HCT116 (cell line): ENCODE results near the gene RAD9A. TPM values are rescaled to one million over a fixed set of nuclear protein-coding genes. Genes with fewer than 3 reads are reported as not detected.

ENCODE experiments used
- ATAC-seq: fragments of 200-7000 bp; cut with Tn5 transposase; 2 replicates; pipeline ENCODE4 v1.9.1; 2020; ENCODE audit warnings: mild to moderate bottlenecking, moderate library complexity
- BruUV-seq: library from RNA; stranded (reverse); fragments of 400-500 nt; replicated peaks from 2 replicates; lab custom pipeline; 2021; lab: Mats Ljungman, UMichigan
- CTCF ChIA-PET: fragments of 300-600 bp; sonication (Branson Sonifier 250); formaldehyde crosslinking; loops from one replicate; lab custom pipeline; 2021; ENCODE audit warnings: antibody characterized with exemption; lab: Charles Lee
- POLR2A ChIA-PET: fragments of 300-600, 350-600 bp; sonication (Branson Sonifier 250); formaldehyde crosslinking; loops from one replicate; lab custom pipeline; 2021; ENCODE audit warnings: antibody characterized with exemption; lab: Charles Lee
- RAD21 ChIA-PET, 2 experiments: fragments of 300-600 bp; sonication (Branson Sonifier 250); formaldehyde crosslinking; loops; one replicate each; lab custom pipeline; 2023; ENCODE audit warnings: low total read pairs in 2 of 2; ENCODE audit not compliant: uncharacterized antibody in 2 of 2, unreplicated experiment in 2 of 2, low non-redundant PET in 1 of 2; lab: Charles Lee
- DNase-seq: peaks from one replicate; pipeline ENCODE4 v3.0.0-alpha.2; 2010; ENCODE audit warnings: low read depth, low spot score
- H2AFZ ChIP-seq: fragments of 200-600 bp; shearing (Covaris generic), sonication (generic); 2 replicates; pipeline ENCODE4 v1.6.1; 2017; ENCODE audit warnings: low read depth, mixed run types, mixed read lengths, antibody characterized with exemption, low read length; ENCODE audit not compliant: poor library complexity, severe bottlenecking
- H3K27ac ChIP-seq: 2 replicates; pipeline ENCODE4 v1.5.1; 2012; ENCODE audit warnings: low read depth, low read length
- H3K27me3 ChIP-seq: fragments of 200-600 bp; sonication (generic); 2 replicates; pipeline ENCODE4 v1.6.1; 2016; ENCODE audit warnings: mixed run types, low read length, mixed read lengths; ENCODE audit not compliant: insufficient read depth
- H3K36me3 ChIP-seq, 2 experiments: fragments of 200-500 bp in 1 of 2; fragments of 200-600 bp in 1 of 2; sonication (Bioruptor generic) in 1 of 2; sonication (generic) in 1 of 2; 2 replicates each; pipeline versions ENCODE4 v1.5.1 to v1.6.1; 2014 to 2016; ENCODE audit warnings: low read length in 2 of 2, inconsistent platforms in 1 of 2, mixed read lengths in 1 of 2, mixed run types in 1 of 2; ENCODE audit not compliant: insufficient read depth in 2 of 2, control insufficient read depth in 1 of 2
- H3K4me1 ChIP-seq, 2 experiments: fragments of 200-600 bp in 1 of 2; sonication (generic) in 1 of 2; 2 replicates each; pipeline versions ENCODE4 v1.5.1 to v1.6.1; 2012 to 2017; ENCODE audit warnings: low read length in 2 of 2, inconsistent platforms in 1 of 2, mild to moderate bottlenecking in 1 of 2, mixed read lengths in 1 of 2, mixed run types in 1 of 2, moderate library complexity in 1 of 2; ENCODE audit not compliant: insufficient read depth in 2 of 2, control insufficient read depth in 1 of 2
- H3K4me2 ChIP-seq: fragments of 200-600 bp; sonication (generic); 2 replicates; pipeline ENCODE4 v1.6.1; 2017; ENCODE audit warnings: mixed run types, low read length, mixed read lengths
- H3K4me3 ChIP-seq, 2 experiments: fragments of 200-600 bp in 1 of 2; sonication (generic) in 1 of 2; replicated peaks in 1 of 2; 2 replicates each; pipeline ENCODE4 v1.5.1; 2011 to 2016; ENCODE audit warnings: low read length in 2 of 2, control low read depth in 1 of 2, low read depth in 1 of 2, mild to moderate bottlenecking in 1 of 2, mixed read lengths in 1 of 2, mixed run types in 1 of 2
- H3K79me2 ChIP-seq: fragments of 200-600 bp; sonication (generic); 2 replicates; pipeline ENCODE4 v1.6.1; 2017; ENCODE audit warnings: mild to moderate bottlenecking, mixed run types, low read length, moderate library complexity, mixed read lengths; ENCODE audit not compliant: insufficient read depth
- H3K9ac ChIP-seq: fragments of 200-600 bp; sonication (generic); 2 replicates; pipeline ENCODE4 v1.6.1; 2016; ENCODE audit warnings: low read length, mixed read lengths
- H3K9me2 ChIP-seq: fragments of 200-600 bp; sonication (generic), shearing (Covaris generic); 2 replicates; pipeline ENCODE4 v1.6.1; 2017; ENCODE audit warnings: mixed run types, mild to moderate bottlenecking, moderate library complexity; ENCODE audit not compliant: insufficient read depth
- H3K9me3 ChIP-seq, 2 experiments: fragments of 200-500 bp in 1 of 2; fragments of 200-600 bp in 1 of 2; sonication (Bioruptor generic) in 1 of 2; sonication (generic) in 1 of 2; 2 replicates each; pipeline ENCODE4 v1.6.1; 2014 to 2017; ENCODE audit warnings: low read length in 2 of 2, mixed read lengths in 2 of 2, inconsistent platforms in 1 of 2, low read depth in 1 of 2, mild to moderate bottlenecking in 1 of 2, mixed run types in 1 of 2, moderate library complexity in 1 of 2; ENCODE audit not compliant: control insufficient read depth in 1 of 2, insufficient read depth in 1 of 2
- H4K20me1 ChIP-seq: fragments of 200-600 bp; sonication (generic), shearing (Covaris generic); 2 replicates; pipeline ENCODE4 v1.6.1; 2017; ENCODE audit warnings: mixed run types, mild to moderate bottlenecking, moderate library complexity; ENCODE audit not compliant: insufficient read depth
- CBX3 ChIP-seq: IDR thresholded peaks from 2 replicates; pipeline ENCODE4 v1.6.1; 2012; ENCODE audit warnings: low read depth
- EZH2 ChIP-seq: fragments of 200-600 bp; sonication (generic); IDR thresholded peaks from 2 replicates; pipeline ENCODE4 v1.6.1; 2017; ENCODE audit warnings: antibody characterized with exemption, mixed run types
- EZH2phosphoT487 ChIP-seq: fragments of 200-600 bp; IDR thresholded peaks from 2 replicates; pipeline ENCODE4 v1.6.1; 2018; ENCODE audit warnings: antibody characterized with exemption, borderline replicate concordance
- JUND ChIP-seq: IDR thresholded peaks from 2 replicates; pipeline ENCODE4 v1.6.1; 2012
- RAD21 ChIP-seq: IDR thresholded peaks from 2 replicates; pipeline ENCODE4 v1.6.1; 2012; ENCODE audit warnings: low read depth, mild to moderate bottlenecking
- SIN3A ChIP-seq: IDR thresholded peaks from 2 replicates; pipeline ENCODE4 v1.6.1; 2012; ENCODE audit warnings: low read depth
- TCF7L2 ChIP-seq: IDR thresholded peaks from 2 replicates; pipeline ENCODE4 v1.7.0; 2011; ENCODE audit warnings: borderline replicate concordance, inconsistent platforms; ENCODE audit not compliant: insufficient read depth, insufficient read length; ENCODE audit errors: extremely low read depth
- YY1 ChIP-seq: IDR thresholded peaks from 2 replicates; pipeline ENCODE4 v1.6.1; 2011; ENCODE audit warnings: low read length, low read depth, moderate library complexity, mild to moderate bottlenecking; ENCODE audit not compliant: insufficient replicate concordance; ENCODE audit errors: extremely low read depth
- ZNF274 ChIP-seq: fragments of 200-500 bp; sonication (Bioruptor generic); IDR thresholded peaks from 2 replicates; pipeline ENCODE4 v1.6.1; 2014; ENCODE audit warnings: mild to moderate bottlenecking, low read depth, low read length, inconsistent platforms
- intact Hi-C: fragments of 100-400 bp; cut with micrococcal nuclease; formaldehyde crosslinking; loops from 2 replicates; pipeline ENCODE4 v1.10.0; 2022
- total RNA-seq: library from RNA; stranded (reverse); gene quantifications from one replicate; pipeline ENCODE4 v1.2.1, GENCODE V29; 2021; ENCODE audit not compliant: unreplicated experiment
- TF ChIP-seq, protein P1 (sequence below): IDR thresholded peaks from 2 replicates; pipeline ENCODE4 v1.6.1; 2011; ENCODE audit warnings: mild to moderate bottlenecking, low read length, moderate library complexity; ENCODE audit not compliant: insufficient replicate concordance; ENCODE audit errors: extremely low read depth
- TF ChIP-seq, protein P2 (sequence below), 3 experiments: fragments of 200-600 bp in 1 of 3; sonication (generic) in 1 of 3; IDR thresholded peaks in 2 of 3; conservative IDR thresholded peaks in 1 of 3; 2 replicates each; pipeline ENCODE4 v1.5.1; 2012 to 2017; ENCODE audit warnings: low read depth in 2 of 3, low read length in 2 of 3, antibody characterized with exemption in 1 of 3, borderline replicate concordance in 1 of 3, control low read depth in 1 of 3, mild to moderate bottlenecking in 1 of 3, mixed read lengths in 1 of 3, mixed run types in 1 of 3, moderate library complexity in 1 of 3; ENCODE audit not compliant: insufficient read depth in 1 of 3

RAD9A gene
- total RNA-seq, 1 experiment from 2014 or later, result 49.8 TPM

- ChIA-PET POLR2A (no interaction called here), RAD21 (interaction anchor here in 1 of 2 experiments (1.5 kb wide), 1 partner anchor 12 kb away, joined by 5 read pairs; the partner anchor contains the start of gene PPP1CA)
- H3K9me2 ChIP-seq, result no peaks in the 10 kb centered on the region
Observed at GRCh38 chr11:67389477-67389876, 2.3 kb upstream of the RAD9A start.

DNA sequence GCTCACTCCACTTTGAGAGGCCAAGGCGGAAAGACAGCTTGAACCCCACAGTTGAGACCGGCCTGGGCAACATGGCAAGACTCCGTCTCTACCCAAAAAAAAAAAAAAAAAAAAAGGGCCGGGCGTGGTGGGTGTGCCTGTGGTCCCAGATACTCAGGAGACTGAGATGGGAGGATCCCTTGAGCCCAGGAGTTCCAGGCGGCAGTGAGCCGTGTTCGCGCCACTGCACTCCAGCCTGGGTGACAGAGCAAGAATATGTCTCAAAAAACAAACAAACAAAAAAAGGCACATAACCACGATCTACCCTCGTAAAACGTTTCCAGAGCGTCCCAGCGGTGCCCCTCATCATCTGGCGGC is 861 bp upstream of the RAD9A start:
- ATAC-seq, result peak; percentile 14
- ChIA-PET CTCF (interaction anchor here (0.7 to 2.2 kb wide), 4 partner anchors 9 to 369 kb away, joined by 3 to 17 read pairs (median 10); partner anchors contain the start of gene PPP1CA), POLR2A (no interaction called here), RAD21 (no interaction called here)
- DNase-seq, result no peak
- Histone ChIP-seq H3K9me3 (no peaks in the 10 kb centered on the region), H3K36me3 (peaks cover 0 to 5% of the 10 kb centered on the region in 2 experiments; a peak in 1 of 4 replicates), H3K9me2 (no peaks in the 10 kb centered on the region), H2AFZ (no peak overlapping the region), H4K20me1 (no peaks in the 10 kb centered on the region), H3K79me2 (peaks cover 14% of the 10 kb centered on the region; the same call in 1 of the 2 replicates), H3K27me3 (no peaks in the 10 kb centered on the region), H3K4me1 (peaks cover 9 to 34% of the 10 kb centered on the region in 2 experiments), H3K9ac (peak overlapping the region; percentile 83), H3K27ac (peak overlapping the region; percentile 85), H3K4me2 (peak overlapping the region; percentile 96), H3K4me3 (peak overlapping the region; percentile 69)
- intact Hi-C loops, result no loop called here
- BruUV-seq, result no TSS peak
- TF ChIP-seq SIN3A (no peak), EZH2phosphoT487 (no peak), ZNF274 (no peak), YY1 (no peak), EZH2 (no peak), TCF7L2 (no peak), JUND (no peak)
- TF ChIP-seq, protein P1, sequence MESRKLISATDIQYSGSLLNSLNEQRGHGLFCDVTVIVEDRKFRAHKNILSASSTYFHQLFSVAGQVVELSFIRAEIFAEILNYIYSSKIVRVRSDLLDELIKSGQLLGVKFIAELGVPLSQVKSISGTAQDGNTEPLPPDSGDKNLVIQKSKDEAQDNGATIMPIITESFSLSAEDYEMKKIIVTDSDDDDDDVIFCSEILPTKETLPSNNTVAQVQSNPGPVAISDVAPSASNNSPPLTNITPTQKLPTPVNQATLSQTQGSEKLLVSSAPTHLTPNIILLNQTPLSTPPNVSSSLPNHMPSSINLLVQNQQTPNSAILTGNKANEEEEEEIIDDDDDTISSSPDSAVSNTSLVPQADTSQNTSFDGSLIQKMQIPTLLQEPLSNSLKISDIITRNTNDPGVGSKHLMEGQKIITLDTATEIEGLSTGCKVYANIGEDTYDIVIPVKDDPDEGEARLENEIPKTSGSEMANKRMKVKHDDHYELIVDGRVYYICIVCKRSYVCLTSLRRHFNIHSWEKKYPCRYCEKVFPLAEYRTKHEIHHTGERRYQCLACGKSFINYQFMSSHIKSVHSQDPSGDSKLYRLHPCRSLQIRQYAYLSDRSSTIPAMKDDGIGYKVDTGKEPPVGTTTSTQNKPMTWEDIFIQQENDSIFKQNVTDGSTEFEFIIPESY, result no peak

More at GRCh38 chr11:67389477-67389876, 2.3 kb upstream of the RAD9A start:
- Histone ChIP-seq H2AFZ (no peak overlapping the region), H3K9ac (0 out of 2 replicates have a peak overlapping the region, but pooled peaks have one; percentile 30), H4K20me1 (no peaks in the 10 kb centered on the region), H3K4me3 (no peak overlapping the region), H3K9me3 (no peaks in the 10 kb centered on the region), H3K27ac (peak overlapping the region; percentile 5; the same call in 1 of the 2 replicates), H3K79me2 (peaks cover 14% of the 10 kb centered on the region; the same call in 1 of the 2 replicates), H3K4me1 (peaks cover 16 to 45% of the 10 kb centered on the region in 2 experiments), H3K36me3 (no peaks in the 10 kb centered on the region), H3K27me3 (no peaks in the 10 kb centered on the region), H3K4me2 (no peak overlapping the region)
- ATAC-seq, result peak; percentile 69
- no peak for DNase-seq
- CTCF ChIA-PET, result interaction anchor here (0.5 to 1.0 kb wide), 6 partner anchors 9 to 270 kb away, joined by 3 to 5 read pairs (median 4); partner anchors contain the start of gene PPP1CA
- TF ChIP-seq RAD21 (peak; percentile 74), CBX3 (no peak)
- TF ChIP-seq, protein P2, sequence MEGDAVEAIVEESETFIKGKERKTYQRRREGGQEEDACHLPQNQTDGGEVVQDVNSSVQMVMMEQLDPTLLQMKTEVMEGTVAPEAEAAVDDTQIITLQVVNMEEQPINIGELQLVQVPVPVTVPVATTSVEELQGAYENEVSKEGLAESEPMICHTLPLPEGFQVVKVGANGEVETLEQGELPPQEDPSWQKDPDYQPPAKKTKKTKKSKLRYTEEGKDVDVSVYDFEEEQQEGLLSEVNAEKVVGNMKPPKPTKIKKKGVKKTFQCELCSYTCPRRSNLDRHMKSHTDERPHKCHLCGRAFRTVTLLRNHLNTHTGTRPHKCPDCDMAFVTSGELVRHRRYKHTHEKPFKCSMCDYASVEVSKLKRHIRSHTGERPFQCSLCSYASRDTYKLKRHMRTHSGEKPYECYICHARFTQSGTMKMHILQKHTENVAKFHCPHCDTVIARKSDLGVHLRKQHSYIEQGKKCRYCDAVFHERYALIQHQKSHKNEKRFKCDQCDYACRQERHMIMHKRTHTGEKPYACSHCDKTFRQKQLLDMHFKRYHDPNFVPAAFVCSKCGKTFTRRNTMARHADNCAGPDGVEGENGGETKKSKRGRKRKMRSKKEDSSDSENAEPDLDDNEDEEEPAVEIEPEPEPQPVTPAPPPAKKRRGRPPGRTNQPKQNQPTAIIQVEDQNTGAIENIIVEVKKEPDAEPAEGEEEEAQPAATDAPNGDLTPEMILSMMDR (IDR thresholded peaks at IDR 0.05 in 2 of 3, conservative IDR thresholded peaks at IDR 0.05 in 1 of 3; ENCODE audit: borderline replicate concordance in 1 of 3, insufficient read depth in 1 of 3, low read depth in 2 of 3, low read length in 2 of 3), result peak; percentile 66 to 80 (median 75); a peak in 5 of 6 replicates
- intact Hi-C loops, result loop anchor here (1.0 kb wide), 1 partner anchor 117 kb away; no protein-coding TSS in a partner anchor
- no TSS peak for BruUV-seq
